Left ventricle myocardium inferior (tissue), 1 donor: ENCODE data around the gene HAUS7. TPM values are rescaled to one million over a fixed set of nuclear protein-coding genes. Genes with fewer than 3 reads are reported as not detected.

ENCODE experiments used
- DNase-seq: peaks from one replicate; pipeline ENCODE4 v3.0.0-alpha.2; 2020
- H3K27ac ChIP-seq: fragments of 200-600 bp; replicated peaks from 2 replicates; pipeline ENCODE4 v1.8.0; 2021
- H3K27me3 ChIP-seq: fragments of 200-600 bp; 2 replicates; pipeline ENCODE4 v1.8.0; 2021; ENCODE audit warnings: low read depth
- H3K36me3 ChIP-seq: fragments of 200-600 bp; 2 replicates; pipeline ENCODE4 v1.8.0; 2021
- H3K4me1 ChIP-seq: fragments of 200-600 bp; 2 replicates; pipeline ENCODE4 v1.8.0; 2021
- H3K4me3 ChIP-seq: fragments of 200-600 bp; 2 replicates; pipeline ENCODE4 v1.8.0; 2021; ENCODE audit warnings: mild to moderate bottlenecking, moderate library complexity
- H3K9me3 ChIP-seq: fragments of 200-600 bp; replicated peaks from 2 replicates; pipeline ENCODE4 v1.8.0; 2021
- CTCF ChIP-seq: fragments of 200-600 bp; IDR thresholded peaks from 2 replicates; pipeline ENCODE4 v1.8.0; 2021; ENCODE audit warnings: antibody characterized with exemption, mild to moderate bottlenecking, borderline replicate concordance
- intact Hi-C: fragments of 100-400 bp; cut with micrococcal nuclease; formaldehyde crosslinking; loops from one replicate; pipeline ENCODE4 v1.11.0; 2022
- total RNA-seq: library from RNA; stranded (reverse); fragmentation: NEBNext Ultra II Directional; extraction: Animal tissue kit (Norgen Biotek cat#: 25700); gene quantifications from one replicate; pipeline ENCODE4 v1.2.1, GENCODE V29; 2021
- donor health status: DM: no; HTN: yes; CAD: no; lungs with severe emphysema.

Gene HAUS7
- total RNA-seq, 1 donor from 2014 or later = 17.0 TPM

- Histone ChIP-seq H3K4me1 (peaks cover 13% of the 10 kb centered on the region), H3K9me3 (no peaks in the 10 kb centered on the region), H3K36me3 (no peaks in the 10 kb centered on the region), H3K27ac (no peak overlapping the region), H3K4me3 (no peak overlapping the region), H3K27me3 (no peaks in the 10 kb centered on the region)
- DNase-seq = no peak
- no peak for TF ChIP-seq CTCF
- intact Hi-C loops = no loop called here
Measured at GRCh38 chrX:153486171-153486570, 15.8 kb upstream of the HAUS7 start.

- DNase-seq = no peak
- H3K9me3 ChIP-seq = no peaks in the 10 kb centered on the region
- H3K27me3 ChIP-seq = no peaks in the 10 kb centered on the region
- intact Hi-C loops = no loop called here
- H3K4me3 ChIP-seq = no peak overlapping the region
- no peak for TF ChIP-seq CTCF
- peaks cover 11% of the 10 kb centered on the region for H3K4me1 ChIP-seq
- no peak overlapping the region for H3K27ac ChIP-seq
- no peaks in the 10 kb centered on the region for H3K36me3 ChIP-seq
Measured at GRCh38 chrX:153485396-153486080, 15.2 kb upstream of the HAUS7 start.

GRCh38 chrX:153482376-153483015, 12.1 kb upstream of the HAUS7 start:
- Histone ChIP-seq H3K36me3 (no peaks in the 10 kb centered on the region), H3K4me1 (no peaks in the 10 kb centered on the region), H3K9me3 (no peaks in the 10 kb centered on the region), H3K27me3 (no peaks in the 10 kb centered on the region), H3K27ac (no peak overlapping the region), H3K4me3 (no peak overlapping the region)
- no peak for DNase-seq
- no peak for TF ChIP-seq CTCF
- intact Hi-C loops = no loop called here

GRCh38 chrX:153481043-153481442, 10.7 kb upstream of the HAUS7 start:
- no peak overlapping the region for H3K27ac ChIP-seq
- no peak overlapping the region for H3K4me3 ChIP-seq
- DNase-seq = no peak
- intact Hi-C loops = no loop called here
- H3K4me1 ChIP-seq = peaks cover 12% of the 10 kb centered on the region
- no peaks in the 10 kb centered on the region for H3K36me3 ChIP-seq
- H3K9me3 ChIP-seq = no peaks in the 10 kb centered on the region
- no peak for TF ChIP-seq CTCF
- no peaks in the 10 kb centered on the region for H3K27me3 ChIP-seq

- TF ChIP-seq CTCF = no peak
- Histone ChIP-seq H3K27ac (peak overlapping the region; percentile 76), H3K4me1 (peaks cover 25% of the 10 kb centered on the region), H3K9me3 (no peaks in the 10 kb centered on the region), H3K36me3 (no peaks in the 10 kb centered on the region), H3K4me3 (no peak overlapping the region), H3K27me3 (no peaks in the 10 kb centered on the region)
- intact Hi-C loops = no loop called here
- no peak for DNase-seq
Measured at GRCh38 chrX:153478746-153479145, 8.4 kb upstream of the HAUS7 start.
